HG03571 (cell line): ENCODE results near the gene OGDH.
"Not testable (repeated sequence)": the region's sequence is repeated elsewhere in the genome, so short reads cannot be mapped to it uniquely, and the experiment has no call there.

ENCODE experiments used
- ATAC-seq: cut with Tn5 transposase; IDR thresholded peaks from one replicate; pipeline ENCODE4 v1.9.1; 2021; ENCODE audit not compliant: unreplicated experiment

OGDH gene

GRCh38 chr7:44606341-44607140, at the start of gene OGDH:
Gene OGDH (plus strand): TSS chr7:44606627. CDS start chr7:44624344, 17,717 bp downstream.
- peak; percentile 92 for ATAC-seq

DNA sequence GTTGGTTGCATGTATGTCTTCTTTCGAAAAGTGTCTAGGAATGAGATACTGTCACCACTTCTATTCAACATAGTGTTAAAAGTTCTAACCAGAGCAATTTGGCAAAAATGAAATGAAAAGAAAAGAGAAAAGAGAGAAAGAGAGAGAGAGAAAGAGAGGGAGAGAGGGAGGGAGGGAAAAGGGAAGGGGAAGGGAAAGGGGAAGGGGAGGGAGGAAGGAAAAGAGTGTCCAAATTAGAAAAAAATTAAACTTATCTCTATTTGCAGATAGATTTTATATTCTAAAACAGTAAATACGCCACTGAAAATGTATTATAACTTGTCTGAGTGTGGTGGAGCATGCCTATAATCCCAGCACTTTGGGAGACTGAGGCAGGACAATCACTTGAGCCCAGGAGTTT, 48.9 kb upstream of the OGDH start:
- no peak for ATAC-seq

- no peak for ATAC-seq
These were observed 46.9 kb upstream of the OGDH start for GRCh38 chr7:44559485-44559884.

GRCh38 chr7:44561481-44561880, 44.9 kb upstream of the OGDH start:
- no peak for ATAC-seq

- no peak for ATAC-seq
These were observed 44.3 kb upstream of the OGDH start for GRCh38 chr7:44561962-44562621.

DNA sequence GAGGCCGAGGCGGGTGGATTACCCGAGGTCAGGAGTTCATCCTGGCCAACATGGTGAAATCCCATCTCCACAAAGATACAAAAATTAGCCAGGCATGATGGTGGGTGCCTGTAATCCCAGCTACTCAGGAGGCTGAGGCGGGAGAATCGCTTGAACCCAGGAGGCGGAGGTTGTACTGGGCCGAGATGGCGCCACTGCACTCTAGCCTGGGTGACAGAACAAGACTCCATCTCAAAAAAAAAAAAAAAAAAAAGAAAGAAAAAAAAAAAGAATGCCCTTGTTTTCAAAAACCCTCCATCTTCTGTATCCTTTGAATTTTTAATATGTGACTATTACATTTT, 43.8 kb upstream of the OGDH start:
- ATAC-seq = not testable (repeated sequence)

- no peak for ATAC-seq
These were observed 43.2 kb upstream of the OGDH start for GRCh38 chr7:44563171-44563679.

GRCh38 chr7:44564606-44565005, 41.8 kb upstream of the OGDH start:
- ATAC-seq = no peak

DNA sequence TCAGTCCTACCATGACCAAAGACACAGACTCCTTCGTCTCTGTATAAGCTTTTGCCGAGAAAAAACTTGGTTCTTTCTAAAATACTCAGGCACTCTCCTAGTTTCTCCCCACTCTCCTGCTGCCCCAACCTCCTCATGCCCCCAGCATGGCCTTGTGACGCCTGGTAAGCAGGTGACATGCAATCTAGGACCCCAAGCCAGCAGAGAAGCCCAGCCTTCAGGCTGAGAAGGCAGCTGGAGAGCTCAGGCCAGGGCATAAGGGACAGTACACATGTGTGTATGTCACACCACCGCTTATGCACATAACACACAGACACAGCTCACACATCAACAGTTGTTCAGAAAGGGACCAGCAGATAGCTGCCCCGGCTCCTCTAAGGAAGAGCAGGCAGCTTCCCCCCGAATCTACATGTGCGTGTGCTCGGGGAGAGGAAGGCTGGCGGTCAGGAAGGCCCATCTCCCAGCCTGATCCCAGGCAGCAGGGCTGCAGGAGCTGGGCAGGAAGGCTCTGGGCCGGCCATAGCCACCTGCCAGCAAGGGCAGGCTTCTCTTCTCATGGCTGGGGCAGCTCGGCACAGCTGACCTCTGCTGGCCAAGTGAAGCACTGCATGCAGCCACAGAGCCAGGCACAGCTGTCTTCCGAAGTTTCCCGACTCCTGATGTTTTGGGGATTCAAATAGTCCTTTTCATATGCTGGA, 41.2 kb upstream of the OGDH start:
- ATAC-seq = no peak

DNA sequence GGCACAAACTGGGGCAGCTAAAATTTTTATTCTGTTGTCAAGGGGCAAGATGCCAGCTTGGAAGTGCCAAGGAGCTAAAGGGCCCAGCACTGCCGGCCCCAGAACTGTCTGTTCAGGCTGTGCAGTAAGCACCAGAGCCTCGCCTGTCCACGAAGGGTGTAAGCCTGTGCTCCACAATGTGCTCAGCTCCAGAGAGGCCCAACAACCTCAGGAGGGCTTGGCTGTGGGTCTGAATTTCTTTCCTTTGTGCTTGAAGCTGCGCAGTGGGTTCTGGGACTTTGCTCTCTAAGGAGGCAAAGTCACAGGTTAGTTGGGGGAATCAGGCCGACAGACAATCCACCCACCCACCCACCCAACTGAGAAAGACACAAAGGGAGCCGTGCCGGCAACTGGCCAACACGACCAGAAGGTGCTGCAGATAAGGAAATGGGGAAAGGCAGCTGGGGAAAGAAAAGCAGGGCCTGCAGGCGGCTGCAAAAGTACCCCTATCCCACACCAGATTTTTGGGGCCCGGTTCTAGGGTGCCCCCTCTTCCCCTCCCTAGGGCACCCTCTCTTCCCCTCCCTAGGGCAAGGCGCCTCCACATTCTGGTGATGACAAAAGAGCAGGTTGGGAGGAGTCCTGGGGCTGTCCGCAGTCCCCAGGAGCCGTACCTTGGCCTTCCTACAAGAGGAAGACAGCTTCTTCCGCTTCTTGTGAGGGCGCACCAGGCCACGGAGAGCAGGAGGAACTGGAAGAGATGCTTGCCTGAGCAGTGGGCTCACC, 40.5 kb upstream of the OGDH start:
- ATAC-seq = no peak

- ATAC-seq = no peak
These were observed 39.7 kb upstream of the OGDH start for GRCh38 chr7:44566680-44567079.

DNA sequence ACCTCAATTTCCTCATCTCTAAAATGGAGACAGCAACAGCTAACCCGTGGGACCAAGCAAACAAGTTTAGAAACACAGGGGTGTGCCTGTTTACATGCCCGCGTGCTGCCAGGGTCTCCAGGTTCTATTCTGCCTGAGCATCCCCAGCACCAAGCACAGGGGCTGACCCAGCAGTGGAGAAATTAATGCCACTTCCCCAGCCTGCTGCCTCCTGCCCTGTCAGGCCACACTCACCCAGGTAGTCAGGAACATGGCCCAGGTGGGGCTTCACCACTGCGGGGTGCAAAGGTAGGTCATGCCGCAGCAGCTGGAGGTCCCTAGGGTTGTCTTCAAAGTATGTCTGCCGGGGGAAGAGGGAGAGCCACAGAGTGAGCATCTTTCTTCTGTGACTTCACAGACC, 38.5 kb upstream of the OGDH start:
- no peak for ATAC-seq

DNA sequence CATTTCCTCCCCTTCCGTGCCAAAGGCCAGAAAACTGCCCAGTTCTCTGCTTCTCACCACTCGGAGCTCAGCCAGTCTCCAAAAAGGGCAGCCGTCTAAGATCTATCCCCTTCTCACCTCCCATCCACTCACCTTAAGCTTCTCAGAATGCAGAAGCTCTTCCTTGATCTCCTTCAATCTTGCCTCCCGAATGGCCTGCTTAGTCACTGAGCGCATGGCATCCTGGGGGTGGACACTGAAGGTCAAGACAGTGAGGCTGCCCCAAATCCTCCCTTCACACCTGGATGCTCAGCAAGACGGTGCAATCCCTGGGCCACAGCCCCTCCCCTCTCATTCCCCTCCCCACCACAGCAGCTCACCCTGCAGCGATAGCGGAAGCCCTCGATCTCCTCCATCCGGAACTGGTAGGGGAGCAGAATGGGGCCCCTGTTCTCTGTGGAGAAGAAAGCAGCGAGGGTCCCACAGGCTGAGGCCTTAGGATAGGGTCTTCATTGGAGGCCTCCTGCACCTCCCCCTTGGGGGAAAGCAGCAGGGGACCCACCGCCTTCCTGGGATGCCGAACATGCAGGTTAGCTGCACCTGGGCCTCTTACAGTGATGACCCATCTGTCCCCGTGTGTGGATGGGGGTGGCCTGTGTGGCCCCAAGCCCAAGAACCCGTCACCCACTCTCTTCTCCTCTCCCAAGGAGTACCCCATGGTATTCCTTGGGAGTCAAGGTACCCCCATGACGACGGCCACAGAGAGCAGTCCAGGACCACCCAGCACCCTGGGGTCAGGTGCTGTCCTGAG, 37.5 kb upstream of the OGDH start:
- no peak for ATAC-seq

GRCh38 chr7:44569959-44570358, 36.5 kb upstream of the OGDH start:
- no peak for ATAC-seq

GRCh38 chr7:44572771-44573170, 33.7 kb upstream of the OGDH start:
- ATAC-seq = no peak

DNA sequence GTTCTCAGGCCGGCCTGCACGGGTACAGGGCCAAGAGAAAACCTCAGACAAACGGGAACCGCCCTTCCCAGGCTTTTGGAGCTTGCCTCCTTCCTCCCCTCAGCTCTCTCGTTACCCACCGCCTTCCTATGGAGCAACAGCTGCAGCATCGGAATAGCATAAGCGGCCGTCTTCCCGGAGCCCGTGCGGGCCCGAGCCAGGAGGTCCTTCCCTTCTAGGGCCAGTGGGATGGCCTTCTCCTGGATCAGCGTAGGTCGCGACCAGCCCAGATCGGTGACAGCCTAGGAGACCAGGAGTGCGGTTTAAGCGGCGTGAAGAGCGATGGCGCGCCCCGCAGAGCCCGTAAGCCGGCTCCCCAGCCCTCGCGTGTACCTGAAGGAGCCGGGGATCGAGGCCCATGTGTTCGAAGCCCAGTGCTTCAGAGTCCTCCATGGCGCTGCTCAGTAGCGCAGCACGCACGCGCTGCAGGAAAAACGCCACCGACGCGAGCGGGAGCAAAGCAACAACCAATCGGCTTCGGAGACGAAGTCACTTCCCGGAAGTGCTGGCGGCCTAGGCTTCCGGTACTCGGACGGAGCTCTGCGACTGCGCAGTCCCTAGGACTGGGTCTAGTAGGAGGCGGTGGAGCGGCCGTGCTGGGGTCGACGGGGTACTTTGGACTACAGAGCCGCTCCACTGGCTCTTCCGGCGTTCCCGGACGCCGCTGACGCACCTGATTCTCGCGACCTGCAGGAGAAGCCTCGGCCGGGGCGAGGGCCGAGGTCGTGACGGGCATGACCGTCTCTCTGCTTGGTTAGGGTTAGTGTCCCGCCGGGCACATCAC, 32.8 kb upstream of the OGDH start, which contains the start of gene DDX56:
Gene DDX56, minus strand, starts transcription at position 445 of the 823 bp plus-strand sequence. Its CDS starts 13 bp downstream, at position 432.
- peak; percentile 85 for ATAC-seq

DNA sequence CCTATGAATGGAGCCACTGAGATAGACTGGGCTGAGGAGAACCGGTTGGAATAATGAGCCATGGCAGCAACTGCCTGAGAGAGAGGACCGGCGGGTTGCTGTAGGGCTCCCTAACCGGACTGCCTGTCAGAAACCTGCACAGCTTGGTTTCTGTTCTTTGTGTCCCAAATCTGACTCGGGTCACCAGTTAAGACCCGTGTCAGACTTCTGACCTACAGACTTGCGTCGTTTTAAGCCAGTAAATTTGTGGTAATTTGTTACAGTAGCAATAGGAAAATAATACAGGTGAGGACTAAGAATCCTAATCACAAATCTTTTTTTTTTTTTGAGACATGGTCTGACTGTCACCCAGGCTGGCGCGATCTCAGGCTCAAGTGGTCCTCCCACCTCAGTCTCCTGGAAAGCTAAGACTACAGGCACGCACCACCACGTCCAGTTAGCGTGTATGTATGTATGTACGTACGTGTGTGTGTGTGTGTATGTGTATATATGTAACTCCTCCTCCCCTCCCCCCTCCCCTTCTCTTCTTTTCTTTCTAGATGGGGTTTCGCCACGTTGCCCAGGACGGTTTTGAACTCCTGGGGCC, 32.0 kb upstream of the OGDH start:
- ATAC-seq = peak; percentile 12

GRCh38 chr7:44575054-44575453, 31.4 kb upstream of the OGDH start:
- ATAC-seq = no peak

DNA sequence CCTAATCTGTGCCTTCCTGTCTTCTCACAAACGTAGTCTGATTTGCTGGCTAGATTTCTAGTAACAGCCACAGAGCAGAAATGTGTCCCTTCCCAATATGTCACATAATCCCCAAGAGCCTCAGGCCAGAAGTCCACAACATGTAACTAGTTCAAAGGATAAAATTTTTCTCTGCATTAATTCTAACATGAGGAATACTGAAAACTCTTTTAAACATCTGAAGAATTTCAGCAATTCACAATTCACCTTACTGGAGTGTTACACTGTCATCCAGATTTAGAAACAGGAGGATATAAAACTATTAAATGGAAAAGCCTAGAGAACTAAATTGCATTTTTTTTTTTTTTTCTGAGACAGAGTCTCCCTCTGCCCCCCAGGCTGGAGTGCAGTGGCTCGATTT, 30.2 kb upstream of the OGDH start:
- ATAC-seq = no peak
